GM21447 (cell line): ENCODE data around the gene ZNF708.
"Not testable (repeated sequence)": the region's sequence is repeated elsewhere in the genome, so short reads cannot be mapped to it uniquely, and the experiment has no call there.

Experiments used
- ATAC-seq: cut with Tn5 transposase; IDR thresholded peaks from one replicate; pipeline ENCODE4 v1.9.1; 2021; ENCODE audit not compliant: unreplicated experiment

ZNF708 gene

GRCh38 chr19:21328885-21329605 is at the start of gene ZNF708:
TSS of gene ZNF708 (minus strand) at chr19:21329410. CDS start at chr19:21329212, 198 bp downstream.
- peak; percentile 100 for ATAC-seq

- ATAC-seq = no peak
Measured at GRCh38 chr19:21362291-21362690, 33.1 kb upstream of the ZNF708 start.

- peak; percentile 94 for ATAC-seq
Measured at GRCh38 chr19:21358768-21359451, 29.7 kb upstream of the ZNF708 start, which contains the start of gene ZNF738. TSS of gene ZNF738 (plus strand) at chr19:21359000. CDS start at chr19:21359141, 141 bp downstream.

- no peak for ATAC-seq
Measured at GRCh38 chr19:21352830-21353229, 23.6 kb upstream of the ZNF708 start.

- ATAC-seq = not testable (repeated sequence)
Measured at GRCh38 chr19:21344841-21345240, 15.6 kb upstream of the ZNF708 start.

GRCh38 chr19:21335721-21336120 is 6.5 kb upstream of the ZNF708 start:
- no peak for ATAC-seq

GRCh38 chr19:21328406-21328805 is 804 bp downstream of the ZNF708 start:
- no peak for ATAC-seq

- no peak for ATAC-seq
Measured at GRCh38 chr19:21326169-21326568, 3.0 kb downstream of the ZNF708 start.

- no peak for ATAC-seq
Measured at GRCh38 chr19:21323000-21323399, 6.2 kb downstream of the ZNF708 start.

GRCh38 chr19:21322528-21322927 is 6.7 kb downstream of the ZNF708 start:
- ATAC-seq = no peak

GRCh38 chr19:21321996-21322395 is 7.2 kb downstream of the ZNF708 start:
- ATAC-seq = no peak

GRCh38 chr19:21321134-21321533 is 8.1 kb downstream of the ZNF708 start:
- no peak for ATAC-seq

- ATAC-seq = no peak
Measured at GRCh38 chr19:21317821-21318220, 11.4 kb downstream of the ZNF708 start.

GRCh38 chr19:21314676-21315075 is 14.5 kb downstream of the ZNF708 start:
- no peak for ATAC-seq

GRCh38 chr19:21312807-21313206 is 16.4 kb downstream of the ZNF708 start:
- ATAC-seq = not testable (repeated sequence)

- ATAC-seq = no peak
Measured at GRCh38 chr19:21308773-21309172, 20.4 kb downstream of the ZNF708 start.

- not testable (repeated sequence) for ATAC-seq
Measured at GRCh38 chr19:21306881-21307479, 22.2 kb downstream of the ZNF708 start.

- ATAC-seq = not testable (repeated sequence)
Measured at GRCh38 chr19:21293768-21294167, 35.4 kb downstream of the ZNF708 start.

- no peak for ATAC-seq
Measured at GRCh38 chr19:21269813-21270212, 59.4 kb downstream of the ZNF708 start.

- no peak for ATAC-seq
Measured at GRCh38 chr19:21264891-21265290, 64.3 kb downstream of the ZNF708 start.

GRCh38 chr19:21264416-21264815 is 64.8 kb downstream of the ZNF708 start:
- ATAC-seq = no peak

GRCh38 chr19:21260848-21261381 is 68.3 kb downstream of the ZNF708 start:
- ATAC-seq = not testable (repeated sequence)
